Neural progenitor cell (in vitro differentiated cells): ENCODE results near the gene FANCC. TPM values are rescaled to one million over a fixed set of nuclear protein-coding genes. Genes with fewer than 3 reads are reported as not detected.

Experiments used
- DNase-seq: peaks from one replicate; pipeline ENCODE4 v3.0.0-alpha.2; 2016; ENCODE audit warnings: low spot score
- H2AFZ ChIP-seq: fragments of 200-600 bp; sonication (generic); replicated peaks from 2 replicates; pipeline ENCODE4 v1.6.1; 2016; ENCODE audit warnings: antibody characterized with exemption
- H3F3A ChIP-seq: fragments of 200-600 bp; sonication (generic); 2 replicates; pipeline ENCODE4 v1.6.1; 2016; ENCODE audit warnings: antibody characterized with exemption, low read depth
- H3K27ac ChIP-seq: fragments of 200-600 bp; sonication (generic); 2 replicates; pipeline ENCODE4 v1.5.1; 2016; ENCODE audit warnings: mild to moderate bottlenecking
- H3K27me3 ChIP-seq: fragments of 200-600 bp; sonication (generic); 2 replicates; pipeline ENCODE4 v1.6.1; 2016; ENCODE audit warnings: mild to moderate bottlenecking, moderate library complexity
- H3K36me3 ChIP-seq: fragments of 200-600 bp; sonication (generic); 2 replicates; pipeline ENCODE4 v1.5.1; 2016
- H3K4me1 ChIP-seq: fragments of 200-600 bp; sonication (generic); 2 replicates; pipeline ENCODE4 v1.6.1; 2016; ENCODE audit warnings: mixed run types
- H3K4me2 ChIP-seq: fragments of 200-600 bp; sonication (generic); 2 replicates; pipeline ENCODE4 v1.6.1; 2016
- H3K4me3 ChIP-seq: fragments of 200-600 bp; sonication (generic); 2 replicates; pipeline ENCODE4 v1.5.1; 2016
- H3K79me2 ChIP-seq: fragments of 200-600 bp; sonication (generic); 2 replicates; pipeline ENCODE4 v1.6.1; 2016; ENCODE audit warnings: low read depth
- H3K9ac ChIP-seq: fragments of 200-600 bp; sonication (generic); 2 replicates; pipeline ENCODE4 v1.6.1; 2016
- H3K9me3 ChIP-seq: fragments of 200-600 bp; sonication (generic); 2 replicates; pipeline ENCODE4 v1.5.1; 2016; ENCODE audit warnings: low read depth
- H4K20me1 ChIP-seq: fragments of 200-600 bp; sonication (generic); 2 replicates; pipeline ENCODE4 v1.6.1; 2016; ENCODE audit warnings: low read depth
- H3K27ac Mint-ChIP-seq: 3 replicates; pipeline ENCODE4 v1.8.0; 2021; ENCODE audit warnings: mixed read lengths
- H3K27me3 Mint-ChIP-seq: 2 replicates; pipeline ENCODE4 v1.8.0; 2022; ENCODE audit warnings: low read depth, mild to moderate bottlenecking, inconsistent platforms, moderate library complexity, mixed read lengths; ENCODE audit not compliant: insufficient read depth
- H3K36me3 Mint-ChIP-seq: 3 replicates; pipeline ENCODE4 v1.8.0; 2021; ENCODE audit warnings: mixed read lengths
- H3K4me1 Mint-ChIP-seq: 3 replicates; pipeline ENCODE4 v1.8.0; 2021; ENCODE audit warnings: mixed read lengths
- H3K4me3 Mint-ChIP-seq: 3 replicates; pipeline ENCODE4 v1.8.0; 2021; ENCODE audit warnings: mild to moderate bottlenecking, moderate library complexity, mixed read lengths
- H3K9me3 Mint-ChIP-seq: 3 replicates; pipeline ENCODE4 v1.8.0; 2020; ENCODE audit warnings: mixed read lengths
- EZH2 ChIP-seq: fragments of 200-600 bp; sonication (generic); IDR thresholded peaks from 2 replicates; pipeline ENCODE4 v1.6.1; 2017; ENCODE audit warnings: antibody characterized with exemption, mild to moderate bottlenecking, moderate library complexity
- EZH2phosphoT487 ChIP-seq: fragments of 200-600 bp; sonication (generic); IDR thresholded peaks from 2 replicates; pipeline ENCODE4 v1.6.1; 2017; ENCODE audit warnings: antibody characterized with exemption
- total RNA-seq: library from RNA; depleted of rRNA; stranded (reverse); fragments of >200 nt; gene quantifications from 2 replicates; pipeline ENCODE4 v1.2.3, GENCODE V29; 2015; ENCODE audit warnings: low replicate concordance
- TF ChIP-seq, protein P1 (sequence below): fragments of 200-600 bp; sonication (generic); IDR thresholded peaks from 2 replicates; pipeline ENCODE4 v1.5.1; 2017; ENCODE audit warnings: antibody characterized with exemption, mild to moderate bottlenecking

Gene FANCC
- total RNA-seq, 1 donor from 2014 or later: 49.6 TPM

DNA sequence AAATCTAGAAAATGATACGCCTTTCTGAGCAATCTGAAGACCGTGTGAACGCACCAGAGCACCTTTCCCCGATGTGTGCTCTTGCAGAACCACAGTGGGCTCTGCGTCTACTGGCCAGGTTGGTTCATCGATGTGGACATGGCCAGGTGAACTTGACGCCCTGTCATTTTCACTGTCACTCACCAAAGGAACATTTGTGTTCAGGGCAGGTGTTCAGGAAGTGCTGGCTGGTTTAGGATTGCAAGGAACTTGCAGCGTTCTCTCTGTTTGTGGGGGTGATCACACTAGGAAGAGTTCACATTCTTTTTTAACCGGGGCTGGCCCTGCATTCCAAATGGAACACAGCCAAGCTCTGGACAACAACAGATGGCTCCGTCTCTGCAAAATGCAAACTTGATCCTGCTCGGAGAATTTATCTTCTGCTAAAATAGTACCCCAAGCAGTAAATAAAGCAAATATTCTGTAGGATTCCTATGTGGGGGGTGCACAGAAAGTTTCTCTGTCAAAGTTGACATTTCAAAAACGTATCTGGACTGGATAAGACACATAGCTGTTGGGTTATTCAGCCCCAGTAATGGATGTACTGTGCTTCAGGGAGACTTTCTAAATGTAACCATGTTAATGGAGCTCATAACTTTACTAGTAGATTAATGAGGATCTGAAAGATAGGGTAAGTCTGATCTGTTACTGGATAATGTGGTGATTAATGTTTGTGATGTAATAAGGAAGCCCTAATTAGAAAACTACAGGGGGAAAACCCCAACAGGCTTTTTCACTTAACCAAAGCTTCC is 45.7 kb upstream of the FANCC start:
- Mint-ChIP-seq H3K4me1 (peaks cover 36% of the 10 kb centered on the region), H3K4me3 (no peak overlapping the region), H3K27me3 (no peaks in the 10 kb centered on the region), H3K9me3 (peaks cover 5% of the 10 kb centered on the region), H3K27ac (no peak overlapping the region), H3K36me3 (no peaks in the 10 kb centered on the region)
- TF ChIP-seq, protein P1, sequence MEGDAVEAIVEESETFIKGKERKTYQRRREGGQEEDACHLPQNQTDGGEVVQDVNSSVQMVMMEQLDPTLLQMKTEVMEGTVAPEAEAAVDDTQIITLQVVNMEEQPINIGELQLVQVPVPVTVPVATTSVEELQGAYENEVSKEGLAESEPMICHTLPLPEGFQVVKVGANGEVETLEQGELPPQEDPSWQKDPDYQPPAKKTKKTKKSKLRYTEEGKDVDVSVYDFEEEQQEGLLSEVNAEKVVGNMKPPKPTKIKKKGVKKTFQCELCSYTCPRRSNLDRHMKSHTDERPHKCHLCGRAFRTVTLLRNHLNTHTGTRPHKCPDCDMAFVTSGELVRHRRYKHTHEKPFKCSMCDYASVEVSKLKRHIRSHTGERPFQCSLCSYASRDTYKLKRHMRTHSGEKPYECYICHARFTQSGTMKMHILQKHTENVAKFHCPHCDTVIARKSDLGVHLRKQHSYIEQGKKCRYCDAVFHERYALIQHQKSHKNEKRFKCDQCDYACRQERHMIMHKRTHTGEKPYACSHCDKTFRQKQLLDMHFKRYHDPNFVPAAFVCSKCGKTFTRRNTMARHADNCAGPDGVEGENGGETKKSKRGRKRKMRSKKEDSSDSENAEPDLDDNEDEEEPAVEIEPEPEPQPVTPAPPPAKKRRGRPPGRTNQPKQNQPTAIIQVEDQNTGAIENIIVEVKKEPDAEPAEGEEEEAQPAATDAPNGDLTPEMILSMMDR: no peak
- no peak for TF ChIP-seq EZH2phosphoT487
- TF ChIP-seq EZH2: no peak
- H2AFZ ChIP-seq: no peak overlapping the region
- no peak for DNase-seq
- no peaks in the 10 kb centered on the region for H3K27me3 ChIP-seq
- H3K36me3 ChIP-seq: no peaks in the 10 kb centered on the region
- peaks cover 52% of the 10 kb centered on the region for H3K4me1 ChIP-seq
- H3F3A ChIP-seq: peaks cover 31% of the 10 kb centered on the region
- no peaks in the 10 kb centered on the region for H4K20me1 ChIP-seq
- H3K9me3 ChIP-seq: no peaks in the 10 kb centered on the region
- no peak overlapping the region for H3K4me2 ChIP-seq
- no peaks in the 10 kb centered on the region for H3K79me2 ChIP-seq
- H3K9ac ChIP-seq: no peak overlapping the region
- no peak overlapping the region for H3K4me3 ChIP-seq
- H3K27ac ChIP-seq: no peak overlapping the region

DNA sequence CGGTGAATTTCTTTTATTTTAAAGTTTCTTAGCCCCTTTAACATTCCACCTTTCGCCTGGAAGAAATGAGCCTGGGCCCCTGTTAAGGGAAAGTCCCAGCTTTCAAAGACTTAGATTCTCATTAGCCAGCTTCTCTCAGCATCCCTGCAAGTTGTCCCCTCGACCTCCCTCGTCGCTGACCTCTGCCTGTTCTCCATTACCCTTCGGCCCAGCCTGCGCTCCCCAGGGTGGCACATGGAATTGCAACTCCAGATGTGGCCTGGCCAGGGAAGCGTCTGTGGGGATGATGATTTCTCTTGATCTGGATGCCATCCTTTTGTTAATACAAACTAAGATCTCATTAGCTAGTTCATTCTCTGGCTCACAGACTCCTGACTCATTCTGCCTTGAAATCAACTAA is 43.4 kb upstream of the FANCC start:
- peak overlapping the region; percentile 59 for H3K4me2 ChIP-seq
- TF ChIP-seq EZH2phosphoT487 (no peak), EZH2 (no peak)
- TF ChIP-seq, protein P1: no peak
- no peaks in the 10 kb centered on the region for H3K36me3 ChIP-seq
- H4K20me1 ChIP-seq: no peaks in the 10 kb centered on the region
- H3K36me3 Mint-ChIP-seq: no peaks in the 10 kb centered on the region
- peak overlapping the region; percentile 72 for H3K27ac ChIP-seq
- H3K27me3 ChIP-seq: no peaks in the 10 kb centered on the region
- DNase-seq: peak; percentile 76
- H3F3A ChIP-seq: peaks cover 21% of the 10 kb centered on the region
- no peaks in the 10 kb centered on the region for H3K9me3 Mint-ChIP-seq
- peak overlapping the region; percentile 30 for H3K27ac Mint-ChIP-seq
- peak overlapping the region; percentile 62 for H3K4me3 Mint-ChIP-seq
- H3K4me1 ChIP-seq: peaks cover 39% of the 10 kb centered on the region
- no peaks in the 10 kb centered on the region for H3K79me2 ChIP-seq
- no peaks in the 10 kb centered on the region for H3K27me3 Mint-ChIP-seq
- no peak overlapping the region for H3K9ac ChIP-seq
- H2AFZ ChIP-seq: no peak overlapping the region
- H3K4me3 ChIP-seq: no peak overlapping the region
- H3K4me1 Mint-ChIP-seq: peaks cover 25% of the 10 kb centered on the region
- H3K9me3 ChIP-seq: no peaks in the 10 kb centered on the region

GRCh38 chr9:95357316-95357715 is 39.8 kb upstream of the FANCC start:
- peaks cover 16% of the 10 kb centered on the region for H3K4me1 ChIP-seq
- Mint-ChIP-seq H3K4me1 (peaks cover 7% of the 10 kb centered on the region), H3K36me3 (no peaks in the 10 kb centered on the region), H3K4me3 (no peak overlapping the region), H3K9me3 (no peaks in the 10 kb centered on the region), H3K27me3 (peaks cover 4% of the 10 kb centered on the region), H3K27ac (no peak overlapping the region)
- no peak overlapping the region for H3K4me2 ChIP-seq
- no peaks in the 10 kb centered on the region for H3K79me2 ChIP-seq
- H2AFZ ChIP-seq: no peak overlapping the region
- no peak for DNase-seq
- no peaks in the 10 kb centered on the region for H4K20me1 ChIP-seq
- H3K4me3 ChIP-seq: no peak overlapping the region
- H3K9ac ChIP-seq: no peak overlapping the region
- H3K9me3 ChIP-seq: no peaks in the 10 kb centered on the region
- no peaks in the 10 kb centered on the region for H3K27me3 ChIP-seq
- no peaks in the 10 kb centered on the region for H3K36me3 ChIP-seq
- no peak overlapping the region for H3K27ac ChIP-seq
- peaks cover 19% of the 10 kb centered on the region for H3F3A ChIP-seq
- no peak for TF ChIP-seq EZH2
- no peak for TF ChIP-seq EZH2phosphoT487
- TF ChIP-seq, protein P1: no peak
